HCT116 (cell line): Measurements from ENCODE around the gene TSPAN3. TPM values are rescaled to one million over a fixed set of nuclear protein-coding genes. Genes with fewer than 3 reads are reported as not detected.

Experiments used
- ATAC-seq: fragments of 200-7000 bp; cut with Tn5 transposase; 2 replicates; pipeline ENCODE4 v1.9.1; 2020; ENCODE audit warnings: mild to moderate bottlenecking, moderate library complexity
- BruUV-seq: library from RNA; stranded (reverse); fragments of 400-500 nt; replicated peaks from 2 replicates; lab custom pipeline; 2021; lab: Mats Ljungman, UMichigan
- CTCF ChIA-PET: fragments of 300-600 bp; sonication (Branson Sonifier 250); formaldehyde crosslinking; loops from one replicate; lab custom pipeline; 2021; ENCODE audit warnings: antibody characterized with exemption; lab: Charles Lee
- POLR2A ChIA-PET: fragments of 300-600, 350-600 bp; sonication (Branson Sonifier 250); formaldehyde crosslinking; loops from one replicate; lab custom pipeline; 2021; ENCODE audit warnings: antibody characterized with exemption; lab: Charles Lee
- RAD21 ChIA-PET, 2 experiments: fragments of 300-600 bp; sonication (Branson Sonifier 250); formaldehyde crosslinking; loops; one replicate each; lab custom pipeline; 2023; ENCODE audit warnings: low total read pairs in 2 of 2; ENCODE audit not compliant: uncharacterized antibody in 2 of 2, unreplicated experiment in 2 of 2, low non-redundant PET in 1 of 2; lab: Charles Lee
- DNase-seq: peaks from one replicate; pipeline ENCODE4 v3.0.0-alpha.2; 2010; ENCODE audit warnings: low read depth, low spot score
- H2AFZ ChIP-seq: fragments of 200-600 bp; shearing (Covaris generic), sonication (generic); 2 replicates; pipeline ENCODE4 v1.6.1; 2017; ENCODE audit warnings: low read depth, mixed run types, mixed read lengths, antibody characterized with exemption, low read length; ENCODE audit not compliant: poor library complexity, severe bottlenecking
- H3K27ac ChIP-seq: 2 replicates; pipeline ENCODE4 v1.5.1; 2012; ENCODE audit warnings: low read depth, low read length
- H3K27me3 ChIP-seq: fragments of 200-600 bp; sonication (generic); 2 replicates; pipeline ENCODE4 v1.6.1; 2016; ENCODE audit warnings: mixed run types, low read length, mixed read lengths; ENCODE audit not compliant: insufficient read depth
- H3K36me3 ChIP-seq, 2 experiments: fragments of 200-500 bp in 1 of 2; fragments of 200-600 bp in 1 of 2; sonication (Bioruptor generic) in 1 of 2; sonication (generic) in 1 of 2; 2 replicates each; pipeline versions ENCODE4 v1.5.1 to v1.6.1; 2014 to 2016; ENCODE audit warnings: low read length in 2 of 2, inconsistent platforms in 1 of 2, mixed read lengths in 1 of 2, mixed run types in 1 of 2; ENCODE audit not compliant: insufficient read depth in 2 of 2, control insufficient read depth in 1 of 2
- H3K4me1 ChIP-seq, 2 experiments: fragments of 200-600 bp in 1 of 2; sonication (generic) in 1 of 2; 2 replicates each; pipeline versions ENCODE4 v1.5.1 to v1.6.1; 2012 to 2017; ENCODE audit warnings: low read length in 2 of 2, inconsistent platforms in 1 of 2, mild to moderate bottlenecking in 1 of 2, mixed read lengths in 1 of 2, mixed run types in 1 of 2, moderate library complexity in 1 of 2; ENCODE audit not compliant: insufficient read depth in 2 of 2, control insufficient read depth in 1 of 2
- H3K4me2 ChIP-seq: fragments of 200-600 bp; sonication (generic); 2 replicates; pipeline ENCODE4 v1.6.1; 2017; ENCODE audit warnings: mixed run types, low read length, mixed read lengths
- H3K4me3 ChIP-seq, 2 experiments: fragments of 200-600 bp in 1 of 2; sonication (generic) in 1 of 2; replicated peaks in 1 of 2; 2 replicates each; pipeline ENCODE4 v1.5.1; 2011 to 2016; ENCODE audit warnings: low read length in 2 of 2, control low read depth in 1 of 2, low read depth in 1 of 2, mild to moderate bottlenecking in 1 of 2, mixed read lengths in 1 of 2, mixed run types in 1 of 2
- H3K79me2 ChIP-seq: fragments of 200-600 bp; sonication (generic); 2 replicates; pipeline ENCODE4 v1.6.1; 2017; ENCODE audit warnings: mild to moderate bottlenecking, mixed run types, low read length, moderate library complexity, mixed read lengths; ENCODE audit not compliant: insufficient read depth
- H3K9ac ChIP-seq: fragments of 200-600 bp; sonication (generic); 2 replicates; pipeline ENCODE4 v1.6.1; 2016; ENCODE audit warnings: low read length, mixed read lengths
- H3K9me2 ChIP-seq: fragments of 200-600 bp; sonication (generic), shearing (Covaris generic); 2 replicates; pipeline ENCODE4 v1.6.1; 2017; ENCODE audit warnings: mixed run types, mild to moderate bottlenecking, moderate library complexity; ENCODE audit not compliant: insufficient read depth
- H3K9me3 ChIP-seq, 2 experiments: fragments of 200-500 bp in 1 of 2; fragments of 200-600 bp in 1 of 2; sonication (Bioruptor generic) in 1 of 2; sonication (generic) in 1 of 2; 2 replicates each; pipeline ENCODE4 v1.6.1; 2014 to 2017; ENCODE audit warnings: low read length in 2 of 2, mixed read lengths in 2 of 2, inconsistent platforms in 1 of 2, low read depth in 1 of 2, mild to moderate bottlenecking in 1 of 2, mixed run types in 1 of 2, moderate library complexity in 1 of 2; ENCODE audit not compliant: control insufficient read depth in 1 of 2, insufficient read depth in 1 of 2
- H4K20me1 ChIP-seq: fragments of 200-600 bp; sonication (generic), shearing (Covaris generic); 2 replicates; pipeline ENCODE4 v1.6.1; 2017; ENCODE audit warnings: mixed run types, mild to moderate bottlenecking, moderate library complexity; ENCODE audit not compliant: insufficient read depth
- ATF3 ChIP-seq: IDR thresholded peaks from 2 replicates; pipeline ENCODE4 v1.6.1; 2012
- CEBPB ChIP-seq: IDR thresholded peaks from 2 replicates; pipeline ENCODE4 v1.6.1; 2012; ENCODE audit warnings: low read depth
- CTCF ChIP-seq, 3 experiments: fragments of 200-600 bp in 1 of 3; sonication (generic) in 1 of 3; IDR thresholded peaks in 2 of 3; conservative IDR thresholded peaks in 1 of 3; 2 replicates each; pipeline ENCODE4 v1.5.1; 2012 to 2017; ENCODE audit warnings: low read depth in 2 of 3, low read length in 2 of 3, antibody characterized with exemption in 1 of 3, borderline replicate concordance in 1 of 3, control low read depth in 1 of 3, mild to moderate bottlenecking in 1 of 3, mixed read lengths in 1 of 3, mixed run types in 1 of 3, moderate library complexity in 1 of 3; ENCODE audit not compliant: insufficient read depth in 1 of 3
- EZH2phosphoT487 ChIP-seq: fragments of 200-600 bp; IDR thresholded peaks from 2 replicates; pipeline ENCODE4 v1.6.1; 2018; ENCODE audit warnings: antibody characterized with exemption, borderline replicate concordance
- FOSL1 ChIP-seq: IDR thresholded peaks from 2 replicates; pipeline ENCODE4 v1.6.1; 2012; ENCODE audit warnings: low read depth
- JUND ChIP-seq: IDR thresholded peaks from 2 replicates; pipeline ENCODE4 v1.6.1; 2012
- MAX ChIP-seq: IDR thresholded peaks from 2 replicates; pipeline ENCODE4 v1.6.1; 2012
- POLR2A ChIP-seq: IDR thresholded peaks from 2 replicates; pipeline ENCODE4 v1.7.0; 2011; ENCODE audit warnings: borderline replicate concordance; ENCODE audit not compliant: insufficient read depth, insufficient read length; ENCODE audit errors: extremely low read depth
- POLR2AphosphoS5 ChIP-seq: IDR thresholded peaks from 2 replicates; pipeline ENCODE4 v1.6.1; 2011; ENCODE audit warnings: mild to moderate bottlenecking, low read depth, low read length, moderate library complexity
- RAD21 ChIP-seq: IDR thresholded peaks from 2 replicates; pipeline ENCODE4 v1.6.1; 2012; ENCODE audit warnings: low read depth, mild to moderate bottlenecking
- REST ChIP-seq: IDR thresholded peaks from 2 replicates; pipeline ENCODE4 v1.6.1; 2012; ENCODE audit warnings: low read depth
- SIN3A ChIP-seq: IDR thresholded peaks from 2 replicates; pipeline ENCODE4 v1.6.1; 2012; ENCODE audit warnings: low read depth
- SP1 ChIP-seq: IDR thresholded peaks from 2 replicates; pipeline ENCODE4 v1.6.1; 2012; ENCODE audit warnings: low read depth
- SRF ChIP-seq: IDR thresholded peaks from 2 replicates; pipeline ENCODE4 v1.6.1; 2012; ENCODE audit warnings: low read depth
- TCF7L2 ChIP-seq: IDR thresholded peaks from 2 replicates; pipeline ENCODE4 v1.7.0; 2011; ENCODE audit warnings: borderline replicate concordance, inconsistent platforms; ENCODE audit not compliant: insufficient read depth, insufficient read length; ENCODE audit errors: extremely low read depth
- ZBTB33 ChIP-seq: IDR thresholded peaks from 2 replicates; pipeline ENCODE4 v1.6.1; 2011; ENCODE audit warnings: mild to moderate bottlenecking, low read length, moderate library complexity; ENCODE audit not compliant: insufficient replicate concordance; ENCODE audit errors: extremely low read depth
- intact Hi-C: fragments of 100-400 bp; cut with micrococcal nuclease; formaldehyde crosslinking; loops from 2 replicates; pipeline ENCODE4 v1.10.0; 2022
- total RNA-seq: library from RNA; stranded (reverse); gene quantifications from one replicate; pipeline ENCODE4 v1.2.1, GENCODE V29; 2021; ENCODE audit not compliant: unreplicated experiment

Gene TSPAN3
- total RNA-seq, 1 experiment from 2014 or later, result 140 TPM

- TF ChIP-seq TCF7L2 (no peak), CEBPB (no peak), MAX (no peak), SRF (no peak), POLR2A (no peak), CTCF (IDR thresholded peaks at IDR 0.05 in 2 of 3, conservative IDR thresholded peaks at IDR 0.05 in 1 of 3; ENCODE audit: borderline replicate concordance in 1 of 3, insufficient read depth in 1 of 3, low read depth in 2 of 3, low read length in 2 of 3) (no peak), SP1 (no peak)
These were observed 11.0 kb downstream of the TSPAN3 start (continued) for GRCh38 chr15:77059786-77060361.

- Histone ChIP-seq H3K27ac (no peak overlapping the region), H3K36me3 (no peaks in the 10 kb centered on the region; a peak in 1 of 4 replicates), H4K20me1 (peaks cover 17% of the 10 kb centered on the region; the same call in 1 of the 2 replicates), H3K79me2 (peaks cover 65% of the 10 kb centered on the region), H3K9ac (no peak overlapping the region), H2AFZ (no peak overlapping the region), H3K9me3 (no peaks in the 10 kb centered on the region), H3K4me3 (no peak overlapping the region), H3K4me1 (peaks cover 0 to 7% of the 10 kb centered on the region in 2 experiments; a peak in 2 of 4 replicates), H3K4me2 (no peak overlapping the region), H3K9me2 (no peaks in the 10 kb centered on the region), H3K27me3 (no peaks in the 10 kb centered on the region)
- CTCF ChIA-PET, result interaction anchor here (0.9 kb wide), 1 partner anchor 24 kb away, joined by 3 read pairs; no protein-coding TSS in a partner anchor
- POLR2A ChIA-PET, result no interaction called here
- RAD21 ChIA-PET, result no interaction called here
- BruUV-seq, result no TSS peak
- ATAC-seq (no peak), DNase-seq (no peak)
- intact Hi-C loops, result no loop called here
- TF ChIP-seq EZH2phosphoT487 (no peak), POLR2AphosphoS5 (no peak), ZBTB33 (no peak), MAX (no peak), TCF7L2 (no peak), SIN3A (no peak), CEBPB (no peak), REST (no peak), RAD21 (no peak), POLR2A (no peak), FOSL1 (no peak), JUND (no peak), ATF3 (no peak)
These were observed 12.4 kb downstream of the TSPAN3 start for GRCh38 chr15:77058468-77058867.
